ENCODE measurements around the gene LRFN2. TPM values are rescaled to one million over a fixed set of nuclear protein-coding genes. Genes with fewer than 3 reads are reported as not detected.
A peak's percentile ranks its signal among the peaks of the same experiment; 100 is the strongest.

LRFN2 gene
- total and polyA plus RNA-seq, 2 donors from 2014 or later: not detected

GRCh38 chr6:40352527-40353170 is 234.5 kb downstream of the LRFN2 start:
- Histone ChIP-seq H3K4me3 (ENCODE audit: low read length in 3 of 3) (no peak overlapping the region), H3K27ac (ENCODE audit: low read depth in 2 of 2, low read length in 2 of 2) (no peak overlapping the region), H3K4me1 (ENCODE audit: control insufficient read depth in 2 of 3, insufficient read depth in 2 of 3, low read depth in 1 of 3, low read length in 3 of 3) (no peaks in the 10 kb centered on the region), H3K27me3 (ENCODE audit: control insufficient read depth, insufficient read depth, low read length) (no peaks in the 10 kb centered on the region), H3K9me3 (ENCODE audit: control insufficient read depth in 2 of 3, insufficient read depth in 1 of 3, low read length in 3 of 3) (no peaks in the 10 kb centered on the region), H3K9ac (ENCODE audit: low read length in 3 of 3) (no peak overlapping the region), H3K36me3 (ENCODE audit: control insufficient read depth in 2 of 3, insufficient read depth in 3 of 3, low read length in 3 of 3) (no peaks in the 10 kb centered on the region)
- TF ChIP-seq, protein P1, sequence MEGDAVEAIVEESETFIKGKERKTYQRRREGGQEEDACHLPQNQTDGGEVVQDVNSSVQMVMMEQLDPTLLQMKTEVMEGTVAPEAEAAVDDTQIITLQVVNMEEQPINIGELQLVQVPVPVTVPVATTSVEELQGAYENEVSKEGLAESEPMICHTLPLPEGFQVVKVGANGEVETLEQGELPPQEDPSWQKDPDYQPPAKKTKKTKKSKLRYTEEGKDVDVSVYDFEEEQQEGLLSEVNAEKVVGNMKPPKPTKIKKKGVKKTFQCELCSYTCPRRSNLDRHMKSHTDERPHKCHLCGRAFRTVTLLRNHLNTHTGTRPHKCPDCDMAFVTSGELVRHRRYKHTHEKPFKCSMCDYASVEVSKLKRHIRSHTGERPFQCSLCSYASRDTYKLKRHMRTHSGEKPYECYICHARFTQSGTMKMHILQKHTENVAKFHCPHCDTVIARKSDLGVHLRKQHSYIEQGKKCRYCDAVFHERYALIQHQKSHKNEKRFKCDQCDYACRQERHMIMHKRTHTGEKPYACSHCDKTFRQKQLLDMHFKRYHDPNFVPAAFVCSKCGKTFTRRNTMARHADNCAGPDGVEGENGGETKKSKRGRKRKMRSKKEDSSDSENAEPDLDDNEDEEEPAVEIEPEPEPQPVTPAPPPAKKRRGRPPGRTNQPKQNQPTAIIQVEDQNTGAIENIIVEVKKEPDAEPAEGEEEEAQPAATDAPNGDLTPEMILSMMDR (IDR thresholded peaks at IDR 0.05; ENCODE audit: borderline replicate concordance, extremely low read depth, insufficient read depth): no peak
- DNase-seq (no peak), FAIRE-seq (no peak)
- intact Hi-C loops (cut with DNase I): no loop called here

- intact Hi-C loops (cut with DNase I): no loop called here
- DNase-seq (peak in 1 of 5 donors; percentile 12), FAIRE-seq (no peak)
- no peaks in the 10 kb centered on the region for H3K36me3 ChIP-seq (ENCODE audit: control insufficient read depth in 2 of 3, insufficient read depth in 3 of 3, low read length in 3 of 3)
- H3K9ac ChIP-seq (ENCODE audit: low read length in 3 of 3): no peak overlapping the region
- H3K4me1 ChIP-seq (ENCODE audit: control insufficient read depth in 2 of 3, insufficient read depth in 2 of 3, low read depth in 1 of 3, low read length in 3 of 3): no peaks in the 10 kb centered on the region
- H3K9me3 ChIP-seq (ENCODE audit: control insufficient read depth in 2 of 3, insufficient read depth in 1 of 3, low read length in 3 of 3): no peaks in the 10 kb centered on the region
- TF ChIP-seq, protein P1 (IDR thresholded peaks at IDR 0.05; ENCODE audit: borderline replicate concordance, extremely low read depth, insufficient read depth): no peak
- H3K4me3 ChIP-seq (ENCODE audit: low read length in 3 of 3): no peak overlapping the region
- H3K27me3 ChIP-seq (ENCODE audit: control insufficient read depth, insufficient read depth, low read length): no peaks in the 10 kb centered on the region
- H3K27ac ChIP-seq (ENCODE audit: low read depth in 2 of 2, low read length in 2 of 2): no peak overlapping the region
Observed at GRCh38 chr6:40352006-40352405, 235.2 kb downstream of the LRFN2 start.

- DNase-seq: no peak
- H3K4me1 ChIP-seq (ENCODE audit: control insufficient read depth in 2 of 3, insufficient read depth in 2 of 3, low read depth in 1 of 3, low read length in 3 of 3): no peaks in the 10 kb centered on the region
- no peak overlapping the region for H3K27ac ChIP-seq (ENCODE audit: low read depth in 2 of 2, low read length in 2 of 2)
- no peak overlapping the region for H3K9ac ChIP-seq (ENCODE audit: low read length in 3 of 3)
- FAIRE-seq: no peak
- no peaks in the 10 kb centered on the region for H3K9me3 ChIP-seq (ENCODE audit: control insufficient read depth in 2 of 3, insufficient read depth in 1 of 3, low read length in 3 of 3)
- intact Hi-C loops (cut with DNase I): no loop called here
- no peaks in the 10 kb centered on the region for H3K27me3 ChIP-seq (ENCODE audit: control insufficient read depth, insufficient read depth, low read length)
- H3K36me3 ChIP-seq (ENCODE audit: control insufficient read depth in 2 of 3, insufficient read depth in 3 of 3, low read length in 3 of 3): no peaks in the 10 kb centered on the region
- H3K4me3 ChIP-seq (ENCODE audit: low read length in 3 of 3): no peak overlapping the region
- TF ChIP-seq, protein P1 (IDR thresholded peaks at IDR 0.05; ENCODE audit: borderline replicate concordance, extremely low read depth, insufficient read depth): no peak
Observed at GRCh38 chr6:40350747-40351217, 236.4 kb downstream of the LRFN2 start.

Measured in kidney (tissue), 14 donors.